ENCODE data around the gene ARID3A. TPM values are rescaled to one million over a fixed set of nuclear protein-coding genes. Genes with fewer than 3 reads are reported as not detected.

ARID3A gene
- total RNA-seq, 1 experiment from 2014 or later: 116 TPM

- TF ChIP-seq ZNF425 (CRISPR knock-in tag; conservative IDR thresholded peaks at IDR 0.05) (no peak), STAT6 (CRISPR knock-in tag; conservative IDR thresholded peaks at IDR 0.05; ENCODE audit: low read depth) (no peak), USF1 (CRISPR knock-in tag; IDR thresholded peaks at IDR 0.05) (no peak), FOXK1 (CRISPR knock-in tag; IDR thresholded peaks at IDR 0.05) (peak; percentile 76), NR1H2 (CRISPR knock-in tag; IDR thresholded peaks at IDR 0.05) (no peak), ZNF532 (CRISPR knock-in tag; IDR thresholded peaks at IDR 0.05; ENCODE audit: borderline replicate concordance) (no peak), JAZF1 (CRISPR knock-in tag; IDR thresholded peaks at IDR 0.05) (no peak), ETV6 (CRISPR knock-in tag; IDR thresholded peaks at IDR 0.05) (peak; percentile 67), NR3C1 (CRISPR knock-in tag; conservative IDR thresholded peaks at IDR 0.05; ENCODE audit: low read depth) (no peak), HMGXB4 (CRISPR knock-in tag; IDR thresholded peaks at IDR 0.05) (peak; percentile 99), HMGA2 (CRISPR knock-in tag; IDR thresholded peaks at IDR 0.05) (no peak), ZSCAN18 (CRISPR knock-in tag; IDR thresholded peaks at IDR 0.05) (no peak), IRF2 (CRISPR knock-in tag; IDR thresholded peaks at IDR 0.05; ENCODE audit: borderline replicate concordance, low read depth) (no peak), NFATC4 (CRISPR knock-in tag; IDR thresholded peaks at IDR 0.05) (no peak), CBFB (CRISPR knock-in tag; IDR thresholded peaks at IDR 0.05; ENCODE audit: low read depth) (no peak), ZNF396 (CRISPR knock-in tag; IDR thresholded peaks at IDR 0.05; ENCODE audit: borderline replicate concordance) (no peak), ESRRA (CRISPR knock-in tag; IDR thresholded peaks at IDR 0.05; ENCODE audit: borderline replicate concordance) (no peak)
- TF ChIP-seq, protein P1, sequence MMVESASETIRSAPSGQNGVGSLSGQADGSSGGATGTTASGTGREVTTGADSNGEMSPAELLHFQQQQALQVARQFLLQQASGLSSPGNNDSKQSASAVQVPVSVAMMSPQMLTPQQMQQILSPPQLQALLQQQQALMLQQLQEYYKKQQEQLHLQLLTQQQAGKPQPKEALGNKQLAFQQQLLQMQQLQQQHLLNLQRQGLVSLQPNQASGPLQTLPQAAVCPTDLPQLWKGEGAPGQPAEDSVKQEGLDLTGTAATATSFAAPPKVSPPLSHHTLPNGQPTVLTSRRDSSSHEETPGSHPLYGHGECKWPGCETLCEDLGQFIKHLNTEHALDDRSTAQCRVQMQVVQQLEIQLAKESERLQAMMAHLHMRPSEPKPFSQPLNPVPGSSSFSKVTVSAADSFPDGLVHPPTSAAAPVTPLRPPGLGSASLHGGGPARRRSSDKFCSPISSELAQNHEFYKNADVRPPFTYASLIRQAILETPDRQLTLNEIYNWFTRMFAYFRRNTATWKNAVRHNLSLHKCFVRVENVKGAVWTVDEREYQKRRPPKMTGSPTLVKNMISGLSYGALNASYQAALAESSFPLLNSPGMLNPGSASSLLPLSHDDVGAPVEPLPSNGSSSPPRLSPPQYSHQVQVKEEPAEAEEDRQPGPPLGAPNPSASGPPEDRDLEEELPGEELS (CRISPR knock-in tag; IDR thresholded peaks at IDR 0.05): 0 out of 2 replicates have a peak, but pooled peaks have one; percentile 9
- TF ChIP-seq, protein P2, sequence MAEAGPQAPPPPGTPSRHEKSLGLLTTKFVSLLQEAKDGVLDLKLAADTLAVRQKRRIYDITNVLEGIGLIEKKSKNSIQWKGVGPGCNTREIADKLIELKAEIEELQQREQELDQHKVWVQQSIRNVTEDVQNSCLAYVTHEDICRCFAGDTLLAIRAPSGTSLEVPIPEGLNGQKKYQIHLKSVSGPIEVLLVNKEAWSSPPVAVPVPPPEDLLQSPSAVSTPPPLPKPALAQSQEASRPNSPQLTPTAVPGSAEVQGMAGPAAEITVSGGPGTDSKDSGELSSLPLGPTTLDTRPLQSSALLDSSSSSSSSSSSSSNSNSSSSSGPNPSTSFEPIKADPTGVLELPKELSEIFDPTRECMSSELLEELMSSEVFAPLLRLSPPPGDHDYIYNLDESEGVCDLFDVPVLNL (CRISPR knock-in tag; IDR thresholded peaks at IDR 0.05; ENCODE audit: borderline replicate concordance, low read depth): no peak
- TF ChIP-seq, protein P3, sequence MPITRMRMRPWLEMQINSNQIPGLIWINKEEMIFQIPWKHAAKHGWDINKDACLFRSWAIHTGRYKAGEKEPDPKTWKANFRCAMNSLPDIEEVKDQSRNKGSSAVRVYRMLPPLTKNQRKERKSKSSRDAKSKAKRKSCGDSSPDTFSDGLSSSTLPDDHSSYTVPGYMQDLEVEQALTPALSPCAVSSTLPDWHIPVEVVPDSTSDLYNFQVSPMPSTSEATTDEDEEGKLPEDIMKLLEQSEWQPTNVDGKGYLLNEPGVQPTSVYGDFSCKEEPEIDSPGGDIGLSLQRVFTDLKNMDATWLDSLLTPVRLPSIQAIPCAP (CRISPR knock-in tag; IDR thresholded peaks at IDR 0.05): no peak
Observed at GRCh38 chr19:917323-918151, 8.3 kb upstream of the ARID3A start, which contains the start of gene KISS1R (continued).

All from WTC11 (cell line).